ENCODE measurements around the gene SLC39A7. TPM values are rescaled to one million over a fixed set of nuclear protein-coding genes. Genes with fewer than 3 reads are reported as not detected.

The SLC39A7 gene
- total and polyA plus RNA-seq, 8 donors: 71.9 to 149 (median 100) TPM

GRCh38 chr6:33202799-33203198 lies 2.1 kb downstream of the SLC39A7 start:
- H3K9me3 ChIP-seq: no peaks in the 10 kb centered on the region
- peak overlapping the region in 1 of 2 donors; percentile 96 for H3K4me3 ChIP-seq
- peaks cover 43 to 80% of the 10 kb centered on the region in 2 donors for H3K4me1 ChIP-seq
- no peak for TF ChIP-seq CTCF (IDR thresholded peaks at IDR 0.05)
- no peak overlapping the region for H3K27ac ChIP-seq
- H3K36me3 ChIP-seq: peaks cover 0 to 26% of the 10 kb centered on the region in 2 donors
- ATAC-seq: no peak
- H3K27me3 ChIP-seq: no peaks in the 10 kb centered on the region
- no peak for DNase-seq
- intact Hi-C loops (cut with DNase I): no loop called here

- peaks cover 0 to 26% of the 10 kb centered on the region in 2 donors for H3K36me3 ChIP-seq
- ATAC-seq (no peak), DNase-seq (no peak)
- H3K9me3 ChIP-seq: no peaks in the 10 kb centered on the region
- H3K4me1 ChIP-seq: peaks cover 36 to 72% of the 10 kb centered on the region in 2 donors
- H3K27me3 ChIP-seq: no peaks in the 10 kb centered on the region
- H3K27ac ChIP-seq: no peak overlapping the region
- TF ChIP-seq CTCF (IDR thresholded peaks at IDR 0.05): no peak
- intact Hi-C loops (cut with DNase I): no loop called here
- H3K4me3 ChIP-seq: peak overlapping the region in 1 of 2 donors; percentile 63
These were observed 2.9 kb downstream of the SLC39A7 start for GRCh38 chr6:33203443-33204164.

GRCh38 chr6:33204165-33204414 lies 3.4 kb downstream of the SLC39A7 start:
- peaks cover 0 to 26% of the 10 kb centered on the region in 2 donors for H3K36me3 ChIP-seq
- ATAC-seq (no peak), DNase-seq (no peak)
- intact Hi-C loops (cut with DNase I): no loop called here
- peak overlapping the region in 1 of 2 donors; percentile 63 for H3K4me3 ChIP-seq
- peaks cover 37 to 72% of the 10 kb centered on the region in 2 donors for H3K4me1 ChIP-seq
- H3K27me3 ChIP-seq: no peaks in the 10 kb centered on the region
- H3K27ac ChIP-seq: no peak overlapping the region
- H3K9me3 ChIP-seq: no peaks in the 10 kb centered on the region
- no peak for TF ChIP-seq CTCF (IDR thresholded peaks at IDR 0.05)

GRCh38 chr6:33204415-33205190 lies 3.9 kb downstream of the SLC39A7 start, which contains the start of gene HSD17B8:
TSS of gene HSD17B8 (plus strand) at chr6:33204655. CDS start at chr6:33204669, 14 bp downstream.
- intact Hi-C loops (cut with DNase I): no loop called here

More at GRCh38 chr6:33204415-33205190, 3.9 kb downstream of the SLC39A7 start, which contains the start of gene HSD17B8:
- peak within 1 kb of the TSS; percentile 62 to 63 for H3K4me3 ChIP-seq
- no peak for TF ChIP-seq CTCF (IDR thresholded peaks at IDR 0.05)
- peak within 1 kb of the TSS; percentile 44 to 68 for H3K27ac ChIP-seq
- no peaks in the 10 kb centered on the region for H3K27me3 ChIP-seq
- H3K36me3 ChIP-seq: peaks cover 0 to 28% of the 10 kb centered on the region in 2 donors
- peaks cover 32 to 72% of the 10 kb centered on the region in 2 donors for H3K4me1 ChIP-seq
- no peaks in the 10 kb centered on the region for H3K9me3 ChIP-seq
- DNase-seq (peak; percentile 87 to 97 (median 96)), ATAC-seq (peak; percentile 74)
